ENCODE measurements around the gene ERC2.

DNA sequence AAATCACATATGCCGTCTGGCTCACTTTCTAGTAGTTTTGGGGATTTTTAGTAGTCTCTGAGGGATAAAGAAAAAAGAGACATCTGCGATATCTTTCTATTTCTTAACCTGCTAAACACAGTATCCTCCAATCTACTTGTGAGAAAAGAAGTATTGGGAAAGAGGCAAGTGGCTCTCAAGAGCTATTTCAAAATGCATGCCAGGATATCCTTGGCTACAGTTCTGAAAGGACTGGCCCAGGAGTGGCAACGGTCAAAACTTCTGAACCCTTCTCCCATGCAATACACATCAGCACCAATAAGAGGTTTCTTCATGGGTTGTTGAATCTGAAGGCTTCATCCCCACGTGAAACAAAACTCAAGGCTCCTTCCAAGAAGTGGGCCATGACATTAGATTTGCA, 777.1 kb downstream of the ERC2 start:
- TF ChIP-seq, protein P1, sequence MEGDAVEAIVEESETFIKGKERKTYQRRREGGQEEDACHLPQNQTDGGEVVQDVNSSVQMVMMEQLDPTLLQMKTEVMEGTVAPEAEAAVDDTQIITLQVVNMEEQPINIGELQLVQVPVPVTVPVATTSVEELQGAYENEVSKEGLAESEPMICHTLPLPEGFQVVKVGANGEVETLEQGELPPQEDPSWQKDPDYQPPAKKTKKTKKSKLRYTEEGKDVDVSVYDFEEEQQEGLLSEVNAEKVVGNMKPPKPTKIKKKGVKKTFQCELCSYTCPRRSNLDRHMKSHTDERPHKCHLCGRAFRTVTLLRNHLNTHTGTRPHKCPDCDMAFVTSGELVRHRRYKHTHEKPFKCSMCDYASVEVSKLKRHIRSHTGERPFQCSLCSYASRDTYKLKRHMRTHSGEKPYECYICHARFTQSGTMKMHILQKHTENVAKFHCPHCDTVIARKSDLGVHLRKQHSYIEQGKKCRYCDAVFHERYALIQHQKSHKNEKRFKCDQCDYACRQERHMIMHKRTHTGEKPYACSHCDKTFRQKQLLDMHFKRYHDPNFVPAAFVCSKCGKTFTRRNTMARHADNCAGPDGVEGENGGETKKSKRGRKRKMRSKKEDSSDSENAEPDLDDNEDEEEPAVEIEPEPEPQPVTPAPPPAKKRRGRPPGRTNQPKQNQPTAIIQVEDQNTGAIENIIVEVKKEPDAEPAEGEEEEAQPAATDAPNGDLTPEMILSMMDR (IDR thresholded peaks at IDR 0.05), result no peak
- TF ChIP-seq POLR2A (IDR thresholded peaks at IDR 0.05), result no peak

Data from breast epithelium (tissue), 3 donors.